OCI-LY1 (cell line): ENCODE measurements around the gene RAB24.
A peak's percentile ranks its signal among the peaks of the same experiment; 100 is the strongest.

ENCODE experiments used
- H2AFZ ChIP-seq: fragments of 200-600 bp; sonication (generic), shearing (Covaris generic); 2 replicates; pipeline ENCODE4 v1.6.0; 2014; ENCODE audit warnings: antibody characterized with exemption, mild to moderate bottlenecking, low read length
- H3F3A ChIP-seq: fragments of 200-600 bp; sonication (generic), shearing (Covaris generic); 2 replicates; pipeline ENCODE4 v1.6.0; 2014; ENCODE audit warnings: mild to moderate bottlenecking, antibody characterized with exemption, low read length, moderate library complexity; ENCODE audit not compliant: insufficient read depth
- H3K27ac ChIP-seq: fragments of 200-600 bp; sonication (generic); 2 replicates; pipeline ENCODE4 v1.5.1; 2014; ENCODE audit warnings: low read length, mixed run types, mild to moderate bottlenecking, low read depth; ENCODE audit not compliant: poor library complexity, severe bottlenecking
- H3K27me3 ChIP-seq: fragments of 200-600 bp; sonication (generic); 2 replicates; pipeline ENCODE4 v1.6.0; 2014; ENCODE audit warnings: antibody characterized with exemption, mild to moderate bottlenecking, low read length, moderate library complexity; ENCODE audit not compliant: insufficient read depth
- H3K36me3 ChIP-seq: fragments of 200-600 bp; sonication (generic); 2 replicates; pipeline ENCODE4 v1.6.1; 2014; ENCODE audit warnings: mild to moderate bottlenecking, antibody characterized with exemption, low read length, moderate library complexity, mixed read lengths; ENCODE audit not compliant: insufficient read depth
- H3K4me1 ChIP-seq: fragments of 200-600 bp; sonication (generic); 2 replicates; pipeline ENCODE4 v1.5.1; 2014; ENCODE audit warnings: mild to moderate bottlenecking, low read length, moderate library complexity; ENCODE audit not compliant: insufficient read depth, severe bottlenecking
- H3K4me2 ChIP-seq: fragments of 200-600 bp; sonication (generic), shearing (Covaris generic); 2 replicates; pipeline ENCODE4 v1.6.1; 2014; ENCODE audit warnings: low read length
- H3K4me3 ChIP-seq: fragments of 200-600 bp; sonication (generic); 2 replicates; pipeline ENCODE4 v1.5.1; 2014; ENCODE audit warnings: low read length, low read depth, mild to moderate bottlenecking, mixed read lengths; ENCODE audit not compliant: poor library complexity, severe bottlenecking
- H3K79me2 ChIP-seq: fragments of 200-600 bp; shearing (Covaris generic); 2 replicates; pipeline ENCODE4 v1.6.1; 2016; ENCODE audit warnings: mixed run types, low read length, mixed read lengths; ENCODE audit not compliant: insufficient read depth
- H3K9ac ChIP-seq: fragments of 200-600 bp; sonication (generic), shearing (Covaris generic); 2 replicates; pipeline ENCODE4 v1.6.1; 2014; ENCODE audit warnings: mild to moderate bottlenecking, low read length, mixed read lengths
- H3K9me2 ChIP-seq: fragments of 200-600 bp; sonication (generic), shearing (Covaris generic); 2 replicates; pipeline ENCODE4 v1.6.1; 2014; ENCODE audit warnings: low read depth, mild to moderate bottlenecking, low read length, mixed read lengths
- H3K9me3 ChIP-seq: fragments of 200-600 bp; shearing (Covaris generic); 2 replicates; pipeline ENCODE4 v1.6.1; 2014; ENCODE audit warnings: low read length, mixed read lengths
- H4K20me1 ChIP-seq: fragments of 200-600 bp; sonication (generic), shearing (Covaris generic); 2 replicates; pipeline ENCODE4 v1.6.0; 2016; ENCODE audit warnings: mild to moderate bottlenecking, low read length; ENCODE audit not compliant: insufficient read depth
- EZH2 ChIP-seq: fragments of 200-600 bp; sonication (generic), shearing (Covaris generic); IDR thresholded peaks from 2 replicates; pipeline ENCODE4 v1.8.0; 2017; ENCODE audit warnings: borderline replicate concordance, mixed run types, mild to moderate bottlenecking, antibody characterized with exemption, low read length, moderate library complexity, mixed read lengths
- TF ChIP-seq, protein P1 (sequence below): fragments of 200-600 bp; sonication (generic), shearing (Covaris generic); IDR thresholded peaks from 2 replicates; pipeline ENCODE4 v1.5.1; 2017; ENCODE audit warnings: mild to moderate bottlenecking, antibody characterized with exemption, low read length, moderate library complexity, mixed read lengths

The RAB24 gene

DNA sequence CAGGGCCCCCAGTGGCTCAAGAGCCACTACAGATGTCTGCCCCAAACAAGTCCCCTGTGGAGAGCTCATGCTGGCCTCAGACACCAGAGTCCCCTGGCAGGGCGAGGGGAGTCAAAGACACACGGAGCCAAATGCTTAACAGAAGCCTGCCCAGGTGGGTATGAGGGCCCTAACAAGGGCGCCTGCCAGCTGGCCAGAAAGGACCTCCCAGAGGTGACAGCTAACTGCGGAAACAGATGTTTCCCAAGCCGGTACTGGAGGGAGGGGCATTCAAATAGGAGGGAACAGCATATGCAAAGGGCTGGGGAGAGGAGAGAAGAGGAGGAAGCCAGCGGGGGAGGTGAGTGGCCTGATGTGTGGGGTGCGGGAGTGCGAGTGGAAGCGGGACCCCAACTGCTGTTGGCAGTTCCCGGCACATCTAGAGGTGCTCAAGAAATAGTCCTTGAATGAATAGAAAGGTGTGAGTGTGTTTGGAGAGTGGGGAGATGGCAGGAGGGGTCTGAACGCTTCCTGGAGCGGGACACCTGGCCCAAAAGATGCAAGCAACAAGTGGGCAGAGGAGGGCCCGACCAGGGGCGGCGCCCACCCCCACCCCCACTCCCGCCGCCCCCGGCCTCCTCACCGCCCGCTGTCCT, 7.4 kb upstream of the RAB24 start:
- H3K9me3 ChIP-seq, result no peaks in the 10 kb centered on the region
- peaks cover 32% of the 10 kb centered on the region for H3K36me3 ChIP-seq
- H3K4me1 ChIP-seq, result peaks cover 42% of the 10 kb centered on the region
- peak overlapping the region; percentile 89 for H3K9ac ChIP-seq
- peak overlapping the region; percentile 80 for H3K27ac ChIP-seq
- H3F3A ChIP-seq, result no peaks in the 10 kb centered on the region
- H3K79me2 ChIP-seq, result no peaks in the 10 kb centered on the region
- no peaks in the 10 kb centered on the region for H4K20me1 ChIP-seq
- H3K4me2 ChIP-seq, result peak overlapping the region; percentile 97
- no peak overlapping the region for H2AFZ ChIP-seq
- H3K27me3 ChIP-seq, result no peaks in the 10 kb centered on the region
- H3K9me2 ChIP-seq, result no peaks in the 10 kb centered on the region
- peak overlapping the region; percentile 87 for H3K4me3 ChIP-seq
- no peak for TF ChIP-seq EZH2
- TF ChIP-seq, protein P1, sequence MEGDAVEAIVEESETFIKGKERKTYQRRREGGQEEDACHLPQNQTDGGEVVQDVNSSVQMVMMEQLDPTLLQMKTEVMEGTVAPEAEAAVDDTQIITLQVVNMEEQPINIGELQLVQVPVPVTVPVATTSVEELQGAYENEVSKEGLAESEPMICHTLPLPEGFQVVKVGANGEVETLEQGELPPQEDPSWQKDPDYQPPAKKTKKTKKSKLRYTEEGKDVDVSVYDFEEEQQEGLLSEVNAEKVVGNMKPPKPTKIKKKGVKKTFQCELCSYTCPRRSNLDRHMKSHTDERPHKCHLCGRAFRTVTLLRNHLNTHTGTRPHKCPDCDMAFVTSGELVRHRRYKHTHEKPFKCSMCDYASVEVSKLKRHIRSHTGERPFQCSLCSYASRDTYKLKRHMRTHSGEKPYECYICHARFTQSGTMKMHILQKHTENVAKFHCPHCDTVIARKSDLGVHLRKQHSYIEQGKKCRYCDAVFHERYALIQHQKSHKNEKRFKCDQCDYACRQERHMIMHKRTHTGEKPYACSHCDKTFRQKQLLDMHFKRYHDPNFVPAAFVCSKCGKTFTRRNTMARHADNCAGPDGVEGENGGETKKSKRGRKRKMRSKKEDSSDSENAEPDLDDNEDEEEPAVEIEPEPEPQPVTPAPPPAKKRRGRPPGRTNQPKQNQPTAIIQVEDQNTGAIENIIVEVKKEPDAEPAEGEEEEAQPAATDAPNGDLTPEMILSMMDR, result no peak

- peaks cover 37% of the 10 kb centered on the region for H3K36me3 ChIP-seq
- no peak for TF ChIP-seq EZH2
- TF ChIP-seq, protein P1, result no peak
These were observed 6.8 kb upstream of the RAB24 start for GRCh38 chr5:177310332-177310731.

GRCh38 chr5:177309351-177310191, 6.1 kb upstream of the RAB24 start:
- TF ChIP-seq EZH2, result no peak
- TF ChIP-seq, protein P1, result peak; percentile 94
- Histone ChIP-seq H3K27me3 (no peaks in the 10 kb centered on the region), H3K27ac (peak overlapping the region; percentile 80), H3K9ac (no peak overlapping the region; the same call in 1 of the 2 replicates), H3K9me2 (no peaks in the 10 kb centered on the region), H3K9me3 (no peaks in the 10 kb centered on the region), H3K36me3 (peaks cover 44% of the 10 kb centered on the region), H3F3A (no peaks in the 10 kb centered on the region), H3K4me1 (peaks cover 55% of the 10 kb centered on the region), H3K79me2 (peaks cover 5% of the 10 kb centered on the region), H3K4me3 (peak overlapping the region; percentile 87), H4K20me1 (no peaks in the 10 kb centered on the region), H3K4me2 (peak overlapping the region; percentile 97), H2AFZ (no peak overlapping the region)

More at GRCh38 chr5:177310332-177310731, 6.8 kb upstream of the RAB24 start:
- Histone ChIP-seq H3K4me1 (peaks cover 47% of the 10 kb centered on the region), H3K79me2 (no peaks in the 10 kb centered on the region), H3K9me3 (no peaks in the 10 kb centered on the region), H2AFZ (no peak overlapping the region), H3K27me3 (no peaks in the 10 kb centered on the region), H3K4me3 (peak overlapping the region; percentile 87), H3K4me2 (peak overlapping the region; percentile 97), H3F3A (no peaks in the 10 kb centered on the region), H3K9me2 (no peaks in the 10 kb centered on the region), H3K9ac (peak overlapping the region; percentile 5; the same call in 1 of the 2 replicates), H4K20me1 (no peaks in the 10 kb centered on the region), H3K27ac (peak overlapping the region; percentile 80)
